CD1c-positive myeloid dendritic cell (primary cell): ENCODE measurements around the gene TK2.
"Not testable (repeated sequence)": the region's sequence is repeated elsewhere in the genome, so short reads cannot be mapped to it uniquely, and the experiment has no call there.

Experiments used
- DNase-seq: peaks from one replicate; pipeline ENCODE4 v3.0.0-alpha.2; 2016; ENCODE audit errors: extremely low spot score

TK2 gene

DNA sequence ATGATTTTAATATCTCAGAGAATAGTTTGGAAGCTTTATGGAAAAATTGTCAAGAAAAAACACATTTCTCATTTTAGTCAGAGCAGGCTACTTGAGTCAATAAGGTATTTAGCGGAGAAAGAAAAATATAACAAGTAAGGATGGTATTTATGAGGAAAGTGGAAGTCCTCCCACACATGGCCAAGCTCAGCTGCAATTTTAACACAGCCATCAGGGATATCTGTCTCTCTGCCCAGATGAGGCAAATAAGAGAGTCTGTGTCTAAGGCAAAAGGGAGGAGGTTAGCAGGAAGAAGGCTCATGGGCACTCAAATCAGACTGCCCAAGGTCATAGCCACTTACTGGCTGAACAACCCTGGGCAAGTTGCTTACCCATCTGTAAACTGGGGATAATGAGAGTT, 24.2 kb upstream of the TK2 start:
- peak; percentile 61 for DNase-seq

DNA sequence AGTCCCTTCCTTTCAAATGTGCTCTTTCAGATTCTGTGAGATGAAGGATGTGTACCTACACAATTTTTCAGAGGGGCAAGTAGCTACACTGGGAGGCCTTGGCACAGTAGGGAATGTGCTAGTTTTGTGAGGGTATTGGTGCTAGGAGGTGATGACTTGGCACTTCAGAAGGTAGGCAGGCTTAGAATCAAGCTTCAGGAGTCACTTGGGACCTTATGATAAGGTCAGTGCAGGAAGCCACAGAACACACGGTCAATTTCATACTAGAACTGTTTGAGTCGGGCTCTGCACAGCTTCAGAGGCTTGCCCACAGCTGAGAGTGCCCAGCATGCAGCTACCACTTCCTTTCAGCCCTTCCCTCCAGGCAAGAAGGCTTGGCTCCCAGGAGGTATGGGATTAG, 22.4 kb upstream of the TK2 start:
- no peak for DNase-seq

DNA sequence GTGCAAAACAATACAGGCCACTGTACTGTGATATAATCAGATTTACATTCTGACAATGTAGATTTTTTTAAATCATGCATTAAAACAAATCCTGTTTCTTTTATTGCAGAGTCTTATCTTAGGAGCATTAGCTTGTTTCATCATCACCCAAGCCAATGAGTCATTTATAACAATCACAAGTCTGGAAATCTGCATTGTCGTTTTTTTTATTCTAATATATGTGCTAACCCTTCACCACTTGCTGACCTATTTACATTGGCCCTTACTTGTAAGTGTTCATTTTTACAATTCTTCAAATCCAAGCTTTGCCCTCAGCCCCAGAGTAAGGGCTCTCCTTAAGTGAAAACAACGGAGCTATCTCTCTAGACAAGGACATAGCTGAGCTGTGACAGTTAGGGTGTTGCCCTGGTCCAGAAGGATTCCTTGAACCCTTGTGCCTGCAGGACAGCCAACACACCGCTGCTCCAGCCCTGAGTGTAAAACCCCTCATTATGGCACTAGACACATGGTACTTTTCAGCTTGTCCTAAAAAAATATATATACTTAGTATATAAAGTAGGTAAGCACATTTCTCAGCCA, 20.0 kb upstream of the TK2 start:
- no peak for DNase-seq

DNA sequence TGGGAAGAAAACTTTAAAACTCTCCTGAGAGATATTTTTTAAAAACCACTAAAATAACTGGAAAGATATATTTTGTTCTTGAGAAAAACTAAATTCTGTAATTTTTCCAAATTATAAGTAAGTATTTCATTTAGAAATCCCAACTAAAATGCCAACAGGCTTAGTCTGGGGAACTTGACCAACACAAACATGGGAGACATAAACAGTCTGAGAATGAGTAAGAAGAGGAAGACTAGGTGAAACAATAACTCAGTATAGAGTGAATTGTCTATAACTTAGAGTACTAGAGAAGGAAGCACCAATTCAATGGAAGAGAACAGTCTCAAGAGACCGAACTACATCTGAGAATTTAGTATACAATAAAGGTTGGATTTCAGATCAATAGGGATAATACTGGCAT, 19.2 kb upstream of the TK2 start:
- DNase-seq, result no peak

DNA sequence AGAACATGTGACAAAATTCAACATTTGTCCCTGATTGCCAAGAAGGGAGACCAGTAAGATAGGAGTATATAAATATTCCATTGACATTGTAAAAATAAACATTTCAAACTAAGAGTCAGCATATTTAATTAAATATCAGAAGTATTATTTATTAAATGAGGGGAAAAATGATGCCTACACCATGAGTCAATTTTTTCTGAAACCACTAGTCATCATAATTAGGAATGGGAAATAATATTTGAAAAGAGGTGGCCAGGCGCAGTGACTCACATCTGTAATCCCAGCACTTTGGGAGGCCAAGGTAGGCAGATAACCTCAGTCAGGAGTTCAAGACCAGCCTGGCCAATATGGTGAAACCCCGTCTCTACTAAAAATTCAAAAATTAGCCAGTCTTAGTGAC, 18.4 kb upstream of the TK2 start:
- DNase-seq, result no peak

DNA sequence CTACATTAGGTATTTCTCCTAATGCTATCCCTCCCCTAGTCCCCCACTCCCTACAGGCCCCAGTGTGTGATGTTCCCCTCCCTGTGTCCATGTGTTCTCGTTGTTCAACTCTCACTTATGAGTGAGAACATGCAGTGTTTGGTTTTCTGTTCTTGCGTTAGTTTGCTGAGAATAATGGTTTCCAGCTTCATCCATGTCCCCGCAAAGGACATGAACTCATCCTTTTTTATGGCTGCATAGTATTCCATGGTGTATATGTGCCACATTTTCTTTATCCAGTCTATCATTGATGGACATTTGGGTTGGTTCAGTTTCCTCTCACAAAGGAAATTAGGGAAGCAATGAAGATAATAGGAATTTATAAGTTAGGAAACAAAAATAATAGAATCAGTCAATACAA, 17.3 kb upstream of the TK2 start:
- DNase-seq, result not testable (repeated sequence)

DNA sequence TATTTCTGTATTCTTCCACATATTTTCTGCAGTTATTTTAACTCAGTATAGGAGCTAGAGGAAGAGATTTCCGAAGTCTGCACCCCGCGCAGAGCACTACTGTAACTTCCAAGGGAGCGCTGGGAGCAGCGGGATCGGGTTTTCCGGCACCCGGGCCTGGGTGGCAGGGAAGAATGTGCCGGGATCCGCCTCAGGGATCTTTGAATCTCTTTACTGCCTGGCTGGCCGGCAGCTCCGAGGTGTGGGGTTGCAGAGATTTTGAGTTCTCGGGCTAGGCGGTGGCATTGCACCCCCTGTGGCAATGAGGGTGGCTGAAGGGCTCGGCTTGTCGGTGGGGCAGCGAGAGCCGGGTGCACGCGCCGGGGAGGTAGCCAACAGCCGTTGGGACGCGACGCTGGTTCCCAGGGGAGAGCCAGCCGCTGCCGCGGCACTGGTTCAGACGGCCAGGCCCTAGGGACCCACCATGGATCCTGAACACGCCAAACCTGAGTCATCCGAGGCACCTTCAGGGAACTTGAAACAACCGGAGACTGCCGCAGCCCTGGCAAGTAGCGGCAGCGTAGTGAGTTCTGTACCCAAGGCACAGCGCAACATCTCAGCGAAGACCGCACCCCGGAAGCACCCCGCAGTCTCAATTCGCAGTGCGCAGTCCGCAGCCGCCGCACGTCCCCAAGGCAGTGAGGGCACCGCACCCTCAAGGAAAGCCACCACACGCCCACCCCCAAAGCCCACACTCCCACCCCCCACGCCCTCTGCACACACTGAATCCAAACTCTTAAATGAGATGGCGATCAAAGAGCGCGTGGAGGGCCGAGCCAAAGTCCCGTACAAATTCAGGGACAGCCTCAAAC, 16.4 kb upstream of the TK2 start, which contains the start of gene CMTM1:
CMTM1 (plus strand) TSS at position 389 of the 851 bp plus-strand sequence; CDS start at position 464, 75 bp downstream.
- DNase-seq, result no peak

DNA sequence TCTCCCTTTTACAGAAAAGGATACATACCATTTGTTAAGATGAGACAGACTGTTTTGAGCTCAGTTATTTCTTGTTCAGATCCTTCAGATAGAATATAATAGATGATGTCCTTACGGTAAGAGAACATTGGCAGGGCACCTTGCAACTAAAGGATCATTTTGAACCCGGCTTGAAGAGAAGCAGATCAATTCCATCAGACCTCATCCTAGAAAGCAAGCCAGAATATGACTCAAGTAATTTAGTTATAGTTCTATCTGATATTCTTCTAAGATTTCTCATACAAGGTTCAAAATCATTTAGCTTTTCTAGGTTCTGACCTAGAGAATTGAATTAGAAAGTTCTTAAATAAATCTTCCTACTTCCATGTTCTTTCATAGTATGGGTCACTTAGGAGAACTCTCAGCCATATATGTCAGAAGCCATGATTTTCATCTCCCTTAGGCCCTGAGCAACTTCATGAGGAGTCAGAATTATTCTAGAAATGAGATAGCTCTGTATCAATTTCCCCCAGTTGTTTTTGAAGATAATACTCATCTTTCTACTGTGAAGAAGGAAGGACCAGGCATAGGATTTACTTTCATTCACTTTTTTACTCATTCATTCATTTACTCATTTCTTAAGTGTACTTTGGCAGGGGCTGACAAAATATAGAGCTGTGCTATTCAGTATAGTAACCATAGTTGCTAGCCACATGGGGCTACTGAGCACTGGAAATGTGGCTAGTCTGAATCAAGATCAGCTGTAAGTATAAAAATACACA, 13.8 kb upstream of the TK2 start:
- DNase-seq, result no peak

DNA sequence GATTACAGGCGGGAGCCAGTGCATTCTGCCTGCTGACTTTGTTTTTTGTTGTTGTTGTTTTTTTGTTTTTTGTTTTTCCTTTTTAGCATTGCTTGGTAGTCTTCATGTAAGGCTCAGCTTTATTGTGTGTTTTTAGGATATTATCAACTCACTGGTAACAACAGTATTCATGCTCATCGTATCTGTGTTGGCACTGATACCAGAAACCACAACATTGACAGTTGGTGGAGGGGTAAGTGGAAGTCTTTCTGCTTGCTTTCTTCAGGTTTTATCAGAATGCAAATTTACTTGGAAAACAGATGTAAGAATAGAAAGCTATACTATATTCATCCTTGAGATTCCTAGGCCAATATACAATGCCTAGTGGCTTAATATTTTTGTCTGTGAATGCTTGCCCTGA, 13.1 kb upstream of the TK2 start:
- DNase-seq, result no peak

DNA sequence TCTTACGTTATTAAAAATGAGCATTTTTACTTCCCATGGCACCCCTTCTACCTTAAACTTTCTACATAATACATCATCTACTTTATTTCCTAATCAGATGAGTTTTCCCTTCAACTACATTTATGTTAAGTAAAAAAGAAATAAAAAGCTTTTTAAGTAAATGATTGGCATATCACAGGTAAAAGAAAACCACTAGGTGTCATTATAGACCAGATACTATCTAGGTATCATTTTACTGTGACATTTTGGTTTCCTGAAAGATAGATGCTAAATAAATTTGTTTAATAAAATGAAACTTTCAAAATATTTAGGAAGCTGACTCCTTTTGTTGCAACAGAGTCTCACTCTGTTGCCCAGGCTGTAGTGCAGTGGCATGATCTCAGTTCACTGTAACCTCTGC, 12.5 kb upstream of the TK2 start:
- no peak for DNase-seq

DNA sequence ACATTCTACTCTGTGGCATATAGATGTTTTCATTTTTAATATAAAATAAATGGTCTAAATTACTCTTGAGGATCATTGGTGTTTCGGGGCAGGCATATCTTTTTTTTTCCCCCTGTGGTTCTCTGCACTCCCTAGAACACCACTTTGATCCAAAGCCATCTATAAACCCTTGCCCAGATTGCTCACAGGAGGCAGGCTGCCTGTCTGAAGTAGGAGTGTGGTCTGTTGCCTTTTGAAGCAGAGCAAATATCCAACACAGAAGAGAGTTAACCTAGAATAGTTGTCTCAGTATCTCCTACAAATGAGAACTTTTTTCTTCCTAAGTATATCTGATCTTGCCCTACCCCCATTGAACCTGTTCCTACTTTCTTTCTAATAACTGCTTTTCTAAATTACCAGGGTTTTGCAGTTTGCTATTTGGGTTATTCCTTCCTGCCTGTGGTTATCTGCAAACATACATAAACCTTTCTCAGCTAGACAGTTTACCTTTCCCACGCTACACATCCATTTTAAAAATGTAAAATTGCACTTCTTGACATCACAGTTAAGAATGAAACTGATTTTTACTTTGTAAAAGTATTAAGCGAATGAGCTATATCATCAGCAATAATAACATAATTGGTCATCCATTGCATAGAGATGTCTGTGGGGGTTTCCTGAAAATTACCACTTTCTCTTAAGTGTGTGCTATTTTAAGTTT, 11.6 kb upstream of the TK2 start:
- DNase-seq, result no peak

DNA sequence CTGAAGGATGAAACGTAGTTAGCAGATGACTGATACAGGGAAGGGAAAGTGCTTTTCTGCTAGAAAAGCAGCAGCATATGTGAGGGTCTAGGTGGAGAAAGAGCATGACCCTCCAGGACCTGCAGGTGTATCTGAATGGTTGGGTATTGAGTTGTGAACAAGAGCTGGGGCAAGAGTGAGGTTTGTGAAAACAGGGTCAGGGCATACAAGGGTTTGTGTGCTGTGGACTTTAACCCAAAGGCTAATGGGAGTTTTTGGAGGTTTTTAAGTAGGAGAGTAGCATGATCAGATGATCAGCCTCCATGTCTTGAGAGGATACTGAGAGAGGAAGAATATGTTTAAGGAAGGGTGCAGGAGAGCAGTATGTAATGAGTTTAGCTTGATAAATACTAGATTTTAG, 10.2 kb upstream of the TK2 start:
- DNase-seq, result no peak

DNA sequence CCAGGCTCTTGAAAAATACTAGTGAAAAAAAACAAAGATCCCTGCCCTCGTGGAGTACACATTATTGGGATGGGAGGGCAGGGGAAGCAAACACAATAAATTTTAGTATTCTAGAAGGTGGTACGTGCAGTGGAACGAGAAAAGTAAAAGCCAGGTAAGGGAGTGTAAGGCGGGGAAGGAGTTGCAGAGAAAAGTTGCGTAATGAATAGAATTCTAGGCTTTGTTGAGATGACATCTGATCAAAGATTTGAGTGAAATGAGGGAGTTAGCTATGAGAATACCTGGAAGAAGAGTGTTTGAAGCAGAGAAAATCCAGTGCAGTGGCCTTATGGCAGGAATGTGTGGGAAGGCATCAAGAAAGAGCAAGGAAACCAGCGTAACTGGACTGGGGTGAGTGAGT, 4.6 kb upstream of the TK2 start:
- no peak for DNase-seq

DNA sequence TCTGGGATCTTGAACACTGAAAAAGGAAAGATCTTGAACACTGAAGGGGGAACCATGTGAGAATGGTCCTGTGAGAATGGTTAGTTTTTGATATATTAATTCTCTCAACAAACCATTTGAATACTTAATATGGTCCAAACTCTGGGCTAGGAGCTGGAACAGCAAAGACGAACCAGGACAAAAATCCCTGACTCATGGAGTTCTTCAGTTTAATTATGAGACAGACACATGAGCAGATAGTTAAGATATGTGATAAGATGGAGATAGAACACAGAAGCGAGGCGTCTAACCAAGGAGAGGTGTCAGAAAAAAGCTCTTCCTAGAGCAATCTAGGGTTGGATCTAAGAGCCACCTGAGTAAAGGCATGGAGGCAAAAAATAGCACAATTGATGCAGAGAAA, 4.1 kb upstream of the TK2 start:
- no peak for DNase-seq

DNA sequence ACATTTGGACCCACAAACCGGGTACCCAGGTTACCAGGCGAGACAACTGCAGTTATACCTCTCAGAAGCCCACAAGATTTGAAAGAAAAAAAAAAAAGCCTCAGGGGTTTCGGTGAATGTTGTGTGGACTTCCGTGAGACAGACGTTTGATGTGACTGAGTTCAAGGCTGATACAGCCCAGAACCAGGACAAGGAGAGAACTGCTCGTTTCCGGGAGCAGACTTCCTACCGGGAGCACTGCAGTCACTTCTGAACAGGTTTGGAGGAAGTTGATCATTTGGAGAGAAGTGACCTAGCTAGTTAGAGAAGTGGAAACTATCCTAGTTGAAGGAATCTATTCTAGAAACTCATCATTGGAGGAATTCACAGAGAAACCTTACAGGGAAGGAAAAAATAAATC, 3.3 kb upstream of the TK2 start:
- DNase-seq, result peak; percentile 61

DNA sequence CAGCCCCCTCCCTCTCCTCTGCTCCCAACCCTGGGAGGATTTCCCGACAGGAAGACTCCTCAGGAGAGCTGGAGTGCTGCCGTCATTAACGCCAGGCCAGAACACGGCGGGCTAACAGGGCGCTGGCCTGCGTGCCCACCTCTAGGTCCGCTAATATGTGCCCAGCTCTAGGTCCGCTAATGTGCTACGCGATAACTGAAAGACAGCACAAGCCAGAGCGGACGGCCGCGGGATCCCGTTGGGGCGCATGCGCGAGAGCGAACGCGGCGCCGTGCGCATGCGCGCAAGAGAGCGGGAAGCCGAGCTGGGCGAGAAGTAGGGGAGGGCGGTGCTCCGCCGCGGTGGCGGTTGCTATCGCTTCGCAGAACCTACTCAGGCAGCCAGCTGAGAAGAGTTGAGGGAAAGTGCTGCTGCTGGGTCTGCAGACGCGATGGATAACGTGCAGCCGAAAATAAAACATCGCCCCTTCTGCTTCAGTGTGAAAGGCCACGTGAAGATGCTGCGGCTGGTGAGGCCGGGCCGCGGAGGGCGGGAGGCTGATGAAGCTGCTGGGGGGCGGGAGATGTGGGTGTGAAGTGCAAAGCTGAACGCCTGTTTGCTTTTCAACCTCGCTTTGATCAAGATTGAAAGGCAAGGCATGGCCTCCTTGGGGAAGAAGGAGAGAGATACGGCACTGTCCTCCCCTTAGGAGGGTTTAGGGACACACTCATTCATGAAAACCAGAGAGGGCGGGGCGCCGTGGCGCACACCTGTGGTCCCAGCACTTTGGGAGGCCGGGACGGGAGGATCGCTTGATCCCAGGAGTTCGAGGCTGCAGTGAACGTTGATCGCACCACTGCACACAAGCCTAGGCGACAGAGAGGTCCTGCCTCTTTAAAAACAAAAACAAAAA, 2.6 kb upstream of the TK2 start, which contains the start of gene CKLF:
CKLF (plus strand) TSS at position 291 of the 892 bp plus-strand sequence; CDS start at position 431, 140 bp downstream.
- peak; percentile 97 for DNase-seq

DNA sequence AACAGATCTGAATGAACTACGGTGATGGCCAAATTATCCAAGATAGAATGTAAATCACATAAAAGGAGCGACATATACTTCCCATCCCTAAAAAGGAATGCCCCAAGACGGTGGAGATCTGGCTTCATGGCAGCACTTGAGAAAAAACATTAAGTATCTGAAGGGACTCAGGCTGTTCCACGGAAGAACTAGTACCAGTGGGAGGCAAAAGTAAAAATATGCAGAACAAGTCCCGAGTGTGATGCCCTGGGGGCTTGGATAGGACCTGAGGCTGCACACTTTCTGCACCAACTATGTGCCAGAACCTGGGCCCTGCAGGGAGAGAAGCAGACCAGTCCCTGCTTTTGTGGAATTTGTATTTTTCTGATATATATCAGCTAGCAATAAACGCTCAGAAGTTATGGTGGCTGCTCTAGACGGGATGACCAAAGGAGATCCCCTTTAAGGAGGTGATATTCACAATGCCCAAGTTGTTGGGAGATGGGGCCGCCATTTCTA, 1.9 kb upstream of the TK2 start:
- DNase-seq, result peak; percentile 20

DNA sequence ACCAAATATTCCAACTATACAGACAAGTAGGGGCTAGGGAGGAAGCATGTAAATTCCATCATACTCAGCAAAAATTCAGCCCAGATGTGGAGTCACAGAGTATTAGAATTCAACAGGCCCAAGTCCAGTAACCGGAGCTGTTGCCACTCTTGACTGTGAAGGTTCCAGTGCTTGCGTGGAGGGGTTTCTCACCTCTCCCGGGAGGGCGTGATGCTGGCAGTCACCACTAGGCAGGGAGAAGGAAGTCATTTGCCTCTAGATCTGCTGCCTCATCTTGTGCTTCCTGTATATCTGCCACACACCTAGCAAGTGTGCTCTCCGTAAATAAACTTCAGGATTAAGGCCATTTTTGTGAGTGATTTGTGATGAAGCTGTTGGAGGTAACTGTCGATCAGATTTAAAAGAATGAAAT, 1.4 kb upstream of the TK2 start:
- peak; percentile 77 for DNase-seq

DNA sequence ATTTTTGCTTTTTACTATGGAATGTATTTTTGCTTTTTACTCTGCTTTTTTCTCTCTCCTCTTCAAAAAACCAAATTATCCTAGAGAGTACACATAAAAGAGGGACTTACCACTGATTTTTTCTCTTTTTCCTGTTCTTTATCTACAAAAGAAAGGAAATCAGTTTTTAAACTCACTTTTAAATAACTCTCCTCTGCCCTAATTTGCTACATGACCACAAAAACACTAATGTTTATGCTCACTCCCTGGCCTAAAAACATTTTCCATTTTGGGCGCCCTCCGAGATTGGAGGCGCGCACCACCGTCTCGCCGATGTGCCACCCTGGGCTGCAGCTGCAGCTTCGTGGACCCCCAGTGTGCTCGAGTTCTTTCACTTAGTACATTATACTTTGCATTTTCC, 1.1 kb downstream of the TK2 start:
- no peak for DNase-seq

DNA sequence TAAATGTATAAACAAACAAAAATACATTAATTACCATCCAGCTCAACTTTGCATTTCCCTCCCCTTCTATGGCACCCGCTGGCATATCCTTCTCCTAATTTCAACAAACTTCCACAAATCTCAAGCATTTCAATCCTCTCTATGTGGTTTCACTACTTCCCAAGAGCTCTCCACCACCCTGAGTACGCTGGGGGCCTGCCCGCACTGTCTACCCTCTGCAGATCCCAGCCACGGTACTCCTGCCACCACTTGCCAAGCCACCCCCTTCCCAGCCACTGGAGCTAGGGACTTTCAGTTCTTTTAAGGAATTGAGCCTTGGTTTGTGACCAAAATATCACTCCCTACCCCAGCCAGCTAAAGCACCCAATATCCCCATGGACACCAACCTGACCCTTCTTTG, 1.9 kb downstream of the TK2 start:
- DNase-seq, result peak; percentile 29
